Spleen (tissue), 13 donors: Measurements from ENCODE around the gene SERINC1. TPM values are rescaled to one million over a fixed set of nuclear protein-coding genes. Genes with fewer than 3 reads are reported as not detected.
"Not testable (repeated sequence)": the region's sequence is repeated elsewhere in the genome, so short reads cannot be mapped to it uniquely, and the experiment has no call there.

Source experiments
- DNase-seq: peaks from one replicate; pipeline ENCODE4 v3.0.0-alpha.2; 2020
- H3K27ac ChIP-seq, 8 donors: fragments of 200-600 bp; sonication (generic) in 7 of 8; 1 replicate in 4 of 8; 2 replicates in 4 of 8; pipeline versions ENCODE4 v1.5.0 to v1.8.0; 2016 to 2021; ENCODE audit warnings: inconsistent platforms in 4 of 8, mild to moderate bottlenecking in 4 of 8, moderate library complexity in 1 of 8
- H3K27me3 ChIP-seq, 7 donors: fragments of 200-600 bp; sonication (generic) in 6 of 7; replicated peaks in 1 of 7; 1 replicate in 4 of 7; 2 replicates in 3 of 7; pipeline versions ENCODE4 v1.5.0 to v1.8.0; 2016 to 2021; ENCODE audit warnings: inconsistent platforms in 3 of 7, mild to moderate bottlenecking in 1 of 7
- H3K36me3 ChIP-seq, 6 donors: fragments of 200-600 bp; sonication (generic) in 5 of 6; 1 replicate in 4 of 6; 2 replicates in 2 of 6; pipeline versions ENCODE4 v1.5.0 to v1.8.0; 2016 to 2021; ENCODE audit warnings: inconsistent platforms in 2 of 6
- H3K4me1 ChIP-seq, 6 donors: fragments of 200-600 bp; sonication (generic) in 5 of 6; 1 replicate in 3 of 6; 2 replicates in 3 of 6; pipeline versions ENCODE4 v1.5.0 to v1.8.0; 2016 to 2021; ENCODE audit warnings: inconsistent platforms in 3 of 6
- H3K4me3 ChIP-seq, 8 donors: fragments of 200-600 bp; sonication (generic) in 7 of 8; 1 replicate in 4 of 8; 2 replicates in 4 of 8; pipeline versions ENCODE4 v1.5.0 to v1.8.0; 2016 to 2021; ENCODE audit warnings: inconsistent platforms in 4 of 8, mild to moderate bottlenecking in 4 of 8, moderate library complexity in 2 of 8
- H3K9me3 ChIP-seq, 8 donors: fragments of 200-600 bp; sonication (generic) in 7 of 8; 1 replicate in 4 of 8; 2 replicates in 4 of 8; pipeline versions ENCODE4 v1.5.0 to v1.8.0; 2016 to 2021; ENCODE audit warnings: inconsistent platforms in 4 of 8
- POLR2A ChIP-seq, 3 donors: fragments of 450-650 bp; IDR thresholded peaks; one replicate each; pipeline ENCODE4 v1.5.1; 2017; ENCODE audit warnings: antibody characterized with exemption in 3 of 3, mild to moderate bottlenecking in 1 of 3
- POLR2AphosphoS5 ChIP-seq, 3 donors: sonication (generic); formaldehyde crosslinking; IDR thresholded peaks; one replicate each; pipeline ENCODE4 v1.5.1; 2017; ENCODE audit warnings: antibody characterized with exemption in 3 of 3
- WGBS, 5 donors: extraction: QIAGEN DNeasy Blood & Tissue Kit in 3 of 5; methylation state at CpG; one replicate each; pipeline versions ENCODE4 v1.1.5 to v1.1.7; 2013 to 2018; 5-methylcytosine and 5-hydroxymethylcytosine counted together
- intact Hi-C: fragments of 100-400 bp; cut with DNase I; formaldehyde crosslinking; loops from one replicate; pipeline ENCODE4 v1.15.0; 2023; ENCODE audit warnings: low total_unique reads
- long read RNA-seq, 2 donors: transcript quantifications; one replicate each; lab custom pipeline, GENCODE V29; 2026
- polyA plus RNA-seq, 3 donors: library from polyadenylated mRNA; stranded (reverse); fragments of 200-250 nt; gene quantifications; one replicate each; pipeline ENCODE4 v1.2.1, GENCODE V29; 2013
- total RNA-seq, 7 donors: library from RNA; depleted of rRNA in 3 of 7; stranded (reverse); fragments of >200 nt in 3 of 7; fragmentation: NEBNext Ultra II Directional in 4 of 7; extraction: Animal tissue kit (Norgen Biotek cat#: 25700) in 4 of 7; gene quantifications; one replicate each; pipeline versions ENCODE4 v1.1.0 to v1.2.1, GENCODE V29; 2016 to 2021
- TF ChIP-seq, protein P1 (sequence below), 11 experiments: fragments of 200-600 bp in 7 of 11; fragments of 450-650 bp in 4 of 11; sonication (generic) in 4 of 11; IDR thresholded peaks in 8 of 11; conservative IDR thresholded peaks in 3 of 11; 1 replicate in 7 of 11; 2 replicates in 4 of 11; pipeline versions ENCODE4 v1.4.0 to v1.8.0; 2016 to 2021; ENCODE audit warnings: antibody characterized with exemption in 11 of 11, inconsistent platforms in 4 of 11, mild to moderate bottlenecking in 1 of 11
- donor health status: healthy with polysubstance abuse.
- donor health status: DM: no; HTN: no; CAD: no; lungs with moderate emphysema.
- donor health status: DM: no; HTN: no; CAD: no.
- donor health status: Bipolar disorder and iron deficiency.
- donor health status: healthy.
- donor health status: DM: no; HTN: no; CAD: no.
- donor health status: DM: yes; HTN: yes; CAD: no.

Gene SERINC1
- total RNA-seq (100 to 1,000 TPM; 120 to 191 (median 162) TPM), polyA plus RNA-seq (10 to 100 TPM; 26.6 to 49.2 (median 44.7) TPM)
- long read RNA-seq, donor 1, transcript SERINC1-201 (10 exons, 3,137 nt), result major isoform, 30 of 40 reads
- long read RNA-seq, donor 1, partial matches to known transcripts, result 10 of 40 reads
- long read RNA-seq, donor 1, other reads (novel, unspliced or antisense), result 0 of 40 reads
- long read RNA-seq, donor 2, transcript SERINC1-201 (10 exons, 3,137 nt), result major isoform, 43 of 51 reads
- long read RNA-seq, donor 2, partial matches to known transcripts, result 8 of 51 reads
- long read RNA-seq, donor 2, other reads (novel, unspliced or antisense), result 0 of 51 reads

GRCh38 chr6:122471107-122472021 is at the start of gene SERINC1:
SERINC1 (minus strand) TSS chr6:122471807; CDS start chr6:122471737, 70 bp downstream.
- TF ChIP-seq POLR2AphosphoS5 (IDR thresholded peaks at IDR 0.05), result peak; percentile 96 to 98 (median 96)
- TF ChIP-seq POLR2A (IDR thresholded peaks at IDR 0.05), result peak; percentile 55 to 86 (median 64)
- TF ChIP-seq, protein P1, sequence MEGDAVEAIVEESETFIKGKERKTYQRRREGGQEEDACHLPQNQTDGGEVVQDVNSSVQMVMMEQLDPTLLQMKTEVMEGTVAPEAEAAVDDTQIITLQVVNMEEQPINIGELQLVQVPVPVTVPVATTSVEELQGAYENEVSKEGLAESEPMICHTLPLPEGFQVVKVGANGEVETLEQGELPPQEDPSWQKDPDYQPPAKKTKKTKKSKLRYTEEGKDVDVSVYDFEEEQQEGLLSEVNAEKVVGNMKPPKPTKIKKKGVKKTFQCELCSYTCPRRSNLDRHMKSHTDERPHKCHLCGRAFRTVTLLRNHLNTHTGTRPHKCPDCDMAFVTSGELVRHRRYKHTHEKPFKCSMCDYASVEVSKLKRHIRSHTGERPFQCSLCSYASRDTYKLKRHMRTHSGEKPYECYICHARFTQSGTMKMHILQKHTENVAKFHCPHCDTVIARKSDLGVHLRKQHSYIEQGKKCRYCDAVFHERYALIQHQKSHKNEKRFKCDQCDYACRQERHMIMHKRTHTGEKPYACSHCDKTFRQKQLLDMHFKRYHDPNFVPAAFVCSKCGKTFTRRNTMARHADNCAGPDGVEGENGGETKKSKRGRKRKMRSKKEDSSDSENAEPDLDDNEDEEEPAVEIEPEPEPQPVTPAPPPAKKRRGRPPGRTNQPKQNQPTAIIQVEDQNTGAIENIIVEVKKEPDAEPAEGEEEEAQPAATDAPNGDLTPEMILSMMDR (IDR thresholded peaks at IDR 0.05 in 8 of 11, conservative IDR thresholded peaks at IDR 0.05 in 3 of 11), result no peak
- 0% methylated on average over 49 of the region's 49 CpGs for WGBS, 5 donors
- Histone ChIP-seq H3K27ac (peak within 1 kb of the TSS; percentile 97 to 99 (median 98)), H3K9me3 (no peaks in the 10 kb centered on the region), H3K36me3 (peaks cover 0 to 14% (median 0%) of the 10 kb centered on the region in 6 donors), H3K4me1 (peaks cover 23 to 56% (median 53%) of the 10 kb centered on the region in 6 donors), H3K27me3 (no peaks in the 10 kb centered on the region), H3K4me3 (peak within 1 kb of the TSS; percentile 74 to 92 (median 80))
- DNase-seq, result peak; percentile 97
- intact Hi-C loops, result no loop called here

DNA sequence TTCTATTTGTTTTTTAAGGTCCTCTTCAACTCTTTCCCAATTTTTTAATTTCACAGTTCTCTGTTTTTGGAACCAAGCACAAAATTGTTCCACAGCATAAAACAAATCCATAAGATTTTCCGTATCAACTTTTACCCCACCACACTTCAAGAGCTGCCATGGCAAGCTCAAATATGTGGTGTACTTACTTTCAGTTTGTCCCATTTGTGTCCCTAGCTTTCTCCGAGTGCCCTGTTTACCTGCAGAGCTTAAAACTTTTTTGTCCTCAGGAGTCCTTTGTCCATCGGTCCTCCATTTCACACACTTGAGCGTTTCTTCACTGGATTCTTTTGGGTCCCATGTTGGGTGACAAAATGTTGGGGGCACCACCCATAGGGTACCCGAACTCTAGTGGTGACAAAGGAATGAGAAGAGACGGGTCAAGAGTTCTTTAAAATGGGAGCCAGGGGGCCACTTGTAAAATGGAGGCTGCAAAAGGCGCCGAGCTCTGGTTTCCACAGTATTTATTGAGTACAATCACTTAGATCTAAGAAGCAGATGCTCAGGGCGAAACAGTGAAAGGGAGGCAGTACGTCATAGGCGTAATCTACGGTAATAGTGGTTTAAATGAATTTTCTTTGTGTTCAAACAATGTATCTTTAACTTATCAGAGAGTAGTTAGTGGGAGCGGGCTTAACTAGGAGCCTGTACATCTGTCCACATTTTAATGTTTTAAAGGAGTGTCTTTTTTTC is 39.8 kb upstream of the SERINC1 start:
- no peak for DNase-seq
- Histone ChIP-seq H3K4me1 (no peaks in the 10 kb centered on the region), H3K36me3 (no peaks in the 10 kb centered on the region), H3K27ac (no peak overlapping the region), H3K4me3 (no peak overlapping the region), H3K27me3 (no peaks in the 10 kb centered on the region), H3K9me3 (peaks cover 0 to 12% (median 9%) of the 10 kb centered on the region in 8 donors)
- intact Hi-C loops, result no loop called here
- WGBS, 5 donors, result 90 to 93% (median 91%) methylated on average over 13 of the region's 13 CpGs
- no peak for TF ChIP-seq POLR2A (IDR thresholded peaks at IDR 0.05)
- TF ChIP-seq, protein P1 (IDR thresholded peaks at IDR 0.05 in 8 of 11, conservative IDR thresholded peaks at IDR 0.05 in 3 of 11), result no peak
- TF ChIP-seq POLR2AphosphoS5 (IDR thresholded peaks at IDR 0.05), result no peak

GRCh38 chr6:122505170-122505569 is 33.6 kb upstream of the SERINC1 start:
- H3K9me3 ChIP-seq, result peaks cover 8 to 74% (median 70%) of the 10 kb centered on the region in 8 donors
- H3K27ac ChIP-seq, DNase-seq, intact Hi-C loops, H3K36me3 ChIP-seq, H3K4me1 ChIP-seq, H3K4me3 ChIP-seq, H3K27me3 ChIP-seq: not testable (repeated sequence)
- 74 to 93% (median 85%) methylated on average over 3 of the region's 3 CpGs for WGBS, 5 donors

- Histone ChIP-seq H3K27ac (no peak overlapping the region), H3K4me1 (no peaks in the 10 kb centered on the region), H3K27me3 (no peaks in the 10 kb centered on the region), H3K9me3 (peaks cover 8 to 100% (median 90%) of the 10 kb centered on the region in 8 donors), H3K36me3 (no peaks in the 10 kb centered on the region), H3K4me3 (no peak overlapping the region)
- no peak for DNase-seq
- TF ChIP-seq, protein P1 (IDR thresholded peaks at IDR 0.05 in 8 of 11, conservative IDR thresholded peaks at IDR 0.05 in 3 of 11), result no peak
- TF ChIP-seq POLR2AphosphoS5 (IDR thresholded peaks at IDR 0.05), result no peak
- no peak for TF ChIP-seq POLR2A (IDR thresholded peaks at IDR 0.05)
- 88 to 97% (median 91%) methylated on average over 4 of the region's 4 CpGs for WGBS, 5 donors
- intact Hi-C loops, result no loop called here
These were observed 29.9 kb upstream of the SERINC1 start for GRCh38 chr6:122501475-122501874.
